NB4 (cell line): ENCODE results near the gene KCNS1.

ENCODE experiments used
- MYC ChIP-seq: IDR thresholded peaks from 2 replicates; pipeline ENCODE4 v1.6.1; 2011; ENCODE audit warnings: low read depth, low read length
- POLR2A ChIP-seq: IDR thresholded peaks from 2 replicates; pipeline ENCODE4 v1.6.1; 2011; ENCODE audit warnings: mild to moderate bottlenecking; ENCODE audit not compliant: insufficient read length; ENCODE audit errors: extremely low read depth
- TF ChIP-seq, protein P1 (sequence below): IDR thresholded peaks from one replicate; pipeline ENCODE4 v1.5.1; 2012; ENCODE audit warnings: low read depth, low read length
- TF ChIP-seq, protein P2 (sequence below): IDR thresholded peaks from 2 replicates; pipeline ENCODE4 v1.6.1; 2011; ENCODE audit warnings: low read depth, low read length

DNA sequence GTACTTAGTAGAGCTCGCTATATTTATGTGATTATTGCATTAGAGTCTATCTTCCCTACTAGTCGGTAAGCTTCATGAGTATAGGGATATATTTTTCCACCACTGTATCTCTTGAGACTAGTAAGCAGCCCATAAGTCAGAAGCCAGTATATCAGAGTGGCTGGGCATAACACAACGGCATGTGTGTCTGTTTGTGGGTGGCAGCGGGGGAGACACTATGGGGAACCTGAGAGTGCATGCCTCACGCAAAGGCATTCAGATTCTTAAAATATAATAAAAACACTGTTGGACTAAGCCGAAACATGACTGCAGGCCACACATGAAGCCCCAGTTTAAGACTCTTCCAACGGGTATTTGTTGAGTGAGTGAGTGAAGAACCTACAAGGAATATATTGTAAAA, 8.0 kb downstream of the KCNS1 start:
- TF ChIP-seq, protein P1, sequence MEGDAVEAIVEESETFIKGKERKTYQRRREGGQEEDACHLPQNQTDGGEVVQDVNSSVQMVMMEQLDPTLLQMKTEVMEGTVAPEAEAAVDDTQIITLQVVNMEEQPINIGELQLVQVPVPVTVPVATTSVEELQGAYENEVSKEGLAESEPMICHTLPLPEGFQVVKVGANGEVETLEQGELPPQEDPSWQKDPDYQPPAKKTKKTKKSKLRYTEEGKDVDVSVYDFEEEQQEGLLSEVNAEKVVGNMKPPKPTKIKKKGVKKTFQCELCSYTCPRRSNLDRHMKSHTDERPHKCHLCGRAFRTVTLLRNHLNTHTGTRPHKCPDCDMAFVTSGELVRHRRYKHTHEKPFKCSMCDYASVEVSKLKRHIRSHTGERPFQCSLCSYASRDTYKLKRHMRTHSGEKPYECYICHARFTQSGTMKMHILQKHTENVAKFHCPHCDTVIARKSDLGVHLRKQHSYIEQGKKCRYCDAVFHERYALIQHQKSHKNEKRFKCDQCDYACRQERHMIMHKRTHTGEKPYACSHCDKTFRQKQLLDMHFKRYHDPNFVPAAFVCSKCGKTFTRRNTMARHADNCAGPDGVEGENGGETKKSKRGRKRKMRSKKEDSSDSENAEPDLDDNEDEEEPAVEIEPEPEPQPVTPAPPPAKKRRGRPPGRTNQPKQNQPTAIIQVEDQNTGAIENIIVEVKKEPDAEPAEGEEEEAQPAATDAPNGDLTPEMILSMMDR: no peak
- no peak for TF ChIP-seq POLR2A
- no peak for TF ChIP-seq MYC
- TF ChIP-seq, protein P2, sequence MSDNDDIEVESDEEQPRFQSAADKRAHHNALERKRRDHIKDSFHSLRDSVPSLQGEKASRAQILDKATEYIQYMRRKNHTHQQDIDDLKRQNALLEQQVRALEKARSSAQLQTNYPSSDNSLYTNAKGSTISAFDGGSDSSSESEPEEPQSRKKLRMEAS: no peak
